ENCODE data around the gene LRRC26.

The LRRC26 gene

GRCh38 chr9:137205126-137206069, 35.5 kb upstream of the LRRC26 start, which contains the start of the genes NDOR1 and TMEM203:
Gene NDOR1, plus strand, starts transcription at chr9:137205700. Its CDS starts 78 bp downstream, at chr9:137205778.
Gene TMEM203, minus strand, starts transcription at chr9:137205648. Its CDS starts 234 bp downstream, at chr9:137205414.
- peak within 1 kb of the TSS; percentile 83 for H3K4me3 ChIP-seq (ENCODE audit: low read depth, low read length)
- TF ChIP-seq CTCF (IDR thresholded peaks at IDR 0.05; ENCODE audit: borderline replicate concordance, insufficient read depth, low read depth, low read length) = no peak

- no peak for TF ChIP-seq CTCF (IDR thresholded peaks at IDR 0.05; ENCODE audit: borderline replicate concordance, insufficient read depth, low read depth, low read length)
- H3K4me3 ChIP-seq (ENCODE audit: low read depth, low read length) = peak overlapping the region; percentile 83
These were observed 34.9 kb upstream of the LRRC26 start for GRCh38 chr9:137204731-137205125.

GRCh38 chr9:137202966-137203365, 33.1 kb upstream of the LRRC26 start:
- H3K4me3 ChIP-seq (ENCODE audit: low read depth, low read length) = no peak overlapping the region
- no peak for TF ChIP-seq CTCF (IDR thresholded peaks at IDR 0.05; ENCODE audit: borderline replicate concordance, insufficient read depth, low read depth, low read length)

GRCh38 chr9:137201205-137201868, 31.5 kb upstream of the LRRC26 start:
- no peak for TF ChIP-seq CTCF (IDR thresholded peaks at IDR 0.05; ENCODE audit: borderline replicate concordance, insufficient read depth, low read depth, low read length)
- H3K4me3 ChIP-seq (ENCODE audit: low read depth, low read length) = peak overlapping the region; percentile 65

- peak within 1 kb of the TSS; percentile 65 for H3K4me3 ChIP-seq (ENCODE audit: low read depth, low read length)
- no peak for TF ChIP-seq CTCF (IDR thresholded peaks at IDR 0.05; ENCODE audit: borderline replicate concordance, insufficient read depth, low read depth, low read length)
These were observed 30.7 kb upstream of the LRRC26 start, which contains the start of gene TPRN for GRCh38 chr9:137200311-137201204. Gene TPRN, minus strand, starts transcription at chr9:137200741. Its CDS starts 30 bp downstream, at chr9:137200711.

GRCh38 chr9:137199411-137200121, 29.7 kb upstream of the LRRC26 start:
- TF ChIP-seq CTCF (IDR thresholded peaks at IDR 0.05; ENCODE audit: borderline replicate concordance, insufficient read depth, low read depth, low read length) = no peak
- H3K4me3 ChIP-seq (ENCODE audit: low read depth, low read length) = peak overlapping the region; percentile 45

All from GM12875 (cell line).